NCI-H146 treated with DMSO at 0.1 percent for 48 hours (cell line): ENCODE measurements around the gene TUBB8.
"Not testable (repeated sequence)": the region's sequence is repeated elsewhere in the genome, so short reads cannot be mapped to it uniquely, and the experiment has no call there.

ENCODE experiments used
- DNase-seq: peaks from one replicate; lab custom pipeline; 2025; ENCODE audit not compliant: unreplicated experiment; lab: John Stamatoyannopoulos, UW

Gene TUBB8

GRCh38 chr10:48996-49395 lies at the start of gene TUBB8:
TSS of gene TUBB8 (minus strand) at chr10:49296. CDS start at chr10:49238, 58 bp downstream.
- no peak for DNase-seq

DNA sequence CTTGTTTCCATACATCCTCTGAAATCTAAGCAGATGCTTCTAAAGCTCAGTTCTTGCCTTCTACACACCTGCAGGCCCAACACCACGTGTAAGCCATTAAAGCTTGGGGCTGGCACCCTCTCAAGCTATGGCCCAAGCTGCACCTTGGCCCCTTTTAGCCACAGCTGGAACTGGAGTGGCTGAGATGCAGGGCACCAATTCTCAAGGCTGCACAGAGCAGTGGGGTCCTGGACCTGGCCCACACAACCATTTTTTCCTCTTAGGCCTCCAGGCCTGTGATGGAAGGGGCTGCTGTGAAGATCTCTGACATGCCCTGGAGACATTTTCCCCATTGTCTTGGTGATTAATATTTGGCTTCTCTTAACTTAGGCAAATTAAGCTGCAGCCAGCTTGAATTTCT lies 47.4 kb upstream of the TUBB8 start:
- DNase-seq = no peak

DNA sequence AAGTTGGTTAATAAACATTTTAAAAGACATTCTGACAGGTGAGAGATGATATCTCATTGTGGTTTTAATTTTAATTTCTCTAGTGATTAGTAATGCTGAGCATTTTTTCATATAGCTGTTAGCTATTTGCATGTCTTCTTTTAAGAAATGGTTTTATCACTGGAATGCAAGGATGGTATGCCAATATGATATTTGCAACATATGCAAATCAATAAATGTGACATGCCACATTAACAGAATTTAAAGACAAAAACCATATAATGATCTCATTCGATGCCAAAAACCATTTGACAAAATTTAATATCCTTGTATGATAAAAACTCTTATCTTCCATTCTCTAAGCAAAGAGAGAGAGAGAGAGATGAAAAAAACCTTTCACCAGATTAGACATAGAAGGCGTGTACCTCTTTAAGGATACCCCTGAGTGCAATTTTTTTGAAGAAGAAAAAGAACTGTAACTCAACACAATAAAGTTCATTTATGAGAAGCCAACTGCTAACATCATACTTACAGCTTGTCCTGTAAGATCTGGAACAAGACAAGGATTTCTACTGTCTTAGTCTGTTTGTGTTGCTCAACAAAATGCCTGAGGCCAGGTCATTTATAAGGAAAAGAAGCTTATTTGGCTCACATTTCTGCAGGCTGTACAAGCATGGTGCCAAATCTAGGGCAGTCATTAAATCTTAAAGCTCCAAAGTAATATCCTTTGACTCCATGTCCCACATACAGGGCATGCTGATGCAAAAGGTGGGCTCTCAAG lies 46.4 kb upstream of the TUBB8 start:
- DNase-seq = no peak

- DNase-seq = no peak
Observed at GRCh38 chr10:94613-95012, 45.5 kb upstream of the TUBB8 start.

DNA sequence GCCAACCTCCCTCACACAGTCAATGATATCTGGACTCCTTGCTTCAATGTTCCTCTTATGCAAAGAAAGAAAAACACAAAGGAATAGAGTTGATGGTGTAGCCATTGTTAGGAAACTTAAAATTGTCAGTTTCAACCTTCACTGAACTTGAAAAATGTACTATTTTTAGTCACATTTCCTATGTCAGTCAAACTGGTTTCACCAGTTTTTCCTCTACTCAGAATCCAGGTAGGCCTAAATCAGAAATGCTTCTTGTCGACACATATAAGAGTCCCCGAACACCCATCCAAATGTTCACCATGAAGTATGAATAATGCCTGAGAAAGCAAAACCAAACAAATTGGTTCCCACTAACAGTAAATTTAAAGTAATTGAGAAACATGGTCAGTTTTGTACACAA lies 43.8 kb upstream of the TUBB8 start:
- no peak for DNase-seq

DNA sequence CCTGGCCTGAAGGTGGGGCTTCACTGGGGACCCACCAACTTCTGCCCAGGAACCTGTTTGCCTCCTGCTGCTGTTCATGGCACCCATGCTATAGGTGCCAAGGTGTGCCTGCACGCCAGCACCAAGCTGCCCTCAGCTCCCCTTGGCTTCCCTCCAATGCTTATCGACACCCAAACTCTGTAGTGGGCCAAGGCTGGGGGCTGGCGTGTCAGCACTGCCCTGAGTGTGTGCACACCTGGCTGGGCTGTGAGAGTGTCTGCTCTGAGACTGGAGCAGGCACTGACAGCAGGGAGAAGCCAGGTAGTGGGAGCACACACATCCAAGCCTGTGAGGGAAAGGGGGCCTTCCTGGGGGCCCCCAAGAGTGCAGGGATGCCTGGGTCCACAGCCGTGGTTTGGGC lies 43.1 kb upstream of the TUBB8 start:
- DNase-seq = no peak

DNA sequence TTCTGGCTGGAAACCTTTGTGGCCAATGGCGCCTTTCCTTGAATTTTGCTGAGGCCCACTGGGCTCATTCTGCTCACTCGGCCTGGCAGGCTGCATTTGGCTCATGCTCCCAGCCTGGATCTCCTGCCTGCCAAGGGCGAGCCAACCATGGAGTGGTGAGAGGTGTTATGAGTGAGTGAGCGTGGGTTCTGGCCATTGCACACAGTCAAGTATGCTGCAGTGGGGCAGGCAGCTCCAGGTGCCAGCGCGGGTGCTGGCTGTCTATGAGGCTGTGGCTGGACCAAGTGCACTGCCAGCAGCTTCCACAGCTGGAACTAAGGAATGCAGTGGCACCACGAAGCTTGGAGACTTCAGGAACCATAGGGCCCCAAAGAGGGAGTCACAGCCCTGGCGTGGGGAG lies 42.2 kb upstream of the TUBB8 start:
- DNase-seq = no peak

DNA sequence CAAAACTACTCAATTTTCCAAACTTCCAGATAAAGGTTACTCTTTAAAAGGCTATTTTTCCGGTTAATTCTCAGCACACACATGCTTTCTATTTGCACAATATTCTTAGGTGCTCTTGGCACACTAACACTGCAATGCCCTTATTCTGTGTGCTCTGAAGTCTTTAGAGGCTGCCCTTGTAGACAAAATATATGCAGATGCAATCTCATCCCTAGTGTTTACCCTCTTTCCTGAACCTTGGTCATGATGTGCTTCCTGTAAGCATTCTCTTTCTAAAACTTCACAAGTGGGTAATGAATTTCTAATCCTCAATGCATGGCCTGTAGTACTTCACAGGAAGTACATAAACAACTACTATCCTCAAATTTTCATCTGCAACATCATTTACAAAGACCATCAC lies 41.1 kb upstream of the TUBB8 start:
- no peak for DNase-seq

DNA sequence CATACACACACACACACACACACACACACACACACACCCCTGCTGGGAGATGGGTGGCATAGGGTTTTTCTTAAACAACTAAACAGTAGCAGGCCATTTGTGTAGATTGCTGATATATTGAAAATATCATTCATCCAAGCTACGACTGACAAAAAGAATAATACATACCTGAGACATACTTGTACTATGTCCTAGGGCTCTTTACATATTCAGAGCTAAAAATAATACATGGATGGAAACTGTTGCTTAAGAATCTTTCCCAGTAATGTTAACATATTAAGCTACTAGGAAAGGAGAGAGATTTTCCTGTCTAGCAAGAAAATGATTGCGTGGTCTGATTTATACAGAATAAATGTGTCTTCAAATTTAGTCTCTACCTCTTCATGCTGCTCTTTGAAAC lies 40.2 kb upstream of the TUBB8 start:
- no peak for DNase-seq

DNA sequence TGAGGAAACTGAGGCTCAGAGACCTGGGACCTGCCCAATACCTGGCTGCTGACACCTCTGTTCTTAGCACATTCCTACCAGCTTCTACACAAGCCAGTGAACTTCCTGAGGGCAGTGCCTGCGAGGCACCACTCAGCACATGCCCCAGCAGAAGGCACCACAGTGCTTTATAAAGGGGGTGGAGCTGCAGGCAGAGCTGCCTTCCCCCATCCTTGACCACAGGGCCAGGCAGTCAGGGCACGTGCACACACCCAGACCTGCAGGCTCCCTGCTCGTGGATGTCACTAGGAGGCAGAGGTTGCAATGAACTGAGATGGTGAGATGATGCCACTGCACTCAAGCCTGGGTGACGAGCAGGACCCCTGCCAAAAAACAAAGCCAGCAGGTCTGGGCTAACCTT lies 39.2 kb upstream of the TUBB8 start:
- DNase-seq = no peak

DNA sequence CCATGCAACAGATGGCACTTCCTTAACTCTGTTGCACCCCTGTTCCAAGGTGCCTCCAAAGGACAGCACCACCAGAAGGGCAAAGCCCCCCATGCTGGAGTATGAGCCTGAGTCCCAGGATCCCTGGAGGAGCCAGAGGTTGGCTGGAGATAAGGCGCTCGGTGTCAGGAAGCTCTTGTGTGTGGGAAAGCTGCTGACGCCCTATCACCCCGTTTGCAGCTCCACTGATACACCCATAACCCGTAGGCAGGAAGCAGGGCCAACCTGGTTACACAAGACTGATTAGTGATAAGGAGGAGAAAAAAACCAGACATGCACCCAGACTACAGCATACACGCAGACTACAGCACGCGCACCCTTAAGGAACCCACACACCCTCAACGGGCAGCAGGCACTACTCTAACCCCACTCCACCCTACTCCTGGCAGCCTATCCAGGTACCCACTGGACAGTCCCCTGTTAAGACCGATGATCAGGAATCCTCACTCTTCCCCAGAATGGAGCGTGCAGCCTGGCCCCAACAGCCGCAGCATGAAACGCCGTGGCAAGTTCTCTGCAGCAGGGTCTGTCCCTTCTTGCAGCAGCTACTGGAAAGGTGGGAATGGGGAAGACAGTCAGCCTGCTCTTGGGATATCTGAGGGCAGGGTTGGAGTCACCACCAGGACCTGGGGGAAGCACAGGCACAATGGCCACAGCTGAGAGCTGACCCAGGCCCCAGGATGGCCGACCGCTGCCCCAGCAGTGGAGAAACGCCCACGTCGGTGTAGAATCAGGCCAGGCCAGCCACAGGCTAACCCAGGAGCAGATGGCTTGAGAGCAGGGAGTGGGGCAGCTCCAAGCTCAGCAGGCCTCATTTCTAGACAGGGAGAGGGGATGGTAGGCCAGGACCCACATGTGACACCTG lies 38.3 kb upstream of the TUBB8 start:
- no peak for DNase-seq

DNA sequence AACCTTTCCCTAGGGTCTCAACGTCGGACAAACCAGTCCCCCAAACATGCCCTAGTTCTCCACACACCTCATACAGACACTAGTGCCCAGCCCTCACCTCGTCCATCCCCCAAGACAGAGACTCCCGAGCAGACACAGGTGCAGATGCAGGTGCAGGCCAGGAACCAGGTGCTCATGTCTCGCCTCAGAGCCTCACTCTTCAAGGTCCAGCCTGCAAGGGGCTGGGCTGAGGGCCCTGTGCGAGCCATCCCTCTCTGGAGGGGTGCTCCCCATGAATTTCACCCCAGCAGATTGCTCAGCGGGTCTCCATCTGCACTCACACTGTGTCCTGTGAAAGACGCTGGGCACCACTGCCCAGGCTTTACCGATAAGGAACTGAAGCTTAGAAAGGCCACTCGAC lies 36.9 kb upstream of the TUBB8 start:
- DNase-seq = no peak

DNA sequence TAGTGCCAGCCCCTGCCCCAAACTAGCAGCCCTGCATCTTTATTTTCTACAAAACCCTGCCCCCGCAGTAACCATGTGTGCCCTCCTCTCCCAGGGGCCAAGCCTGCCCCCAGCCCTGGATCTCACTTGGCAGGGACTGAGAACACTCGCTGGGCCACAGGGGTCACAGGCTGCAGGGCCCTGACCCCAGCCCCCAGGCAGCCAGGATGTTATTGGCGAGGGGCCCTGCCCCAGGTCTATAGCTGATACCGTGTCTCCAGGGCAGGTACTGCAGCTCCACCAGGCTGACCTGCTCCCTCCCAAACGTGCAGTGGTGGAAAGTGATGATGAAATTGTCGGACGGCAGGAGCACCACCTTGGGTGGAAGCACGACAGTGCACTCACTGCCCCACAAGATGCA lies 35.9 kb upstream of the TUBB8 start:
- DNase-seq = no peak

DNA sequence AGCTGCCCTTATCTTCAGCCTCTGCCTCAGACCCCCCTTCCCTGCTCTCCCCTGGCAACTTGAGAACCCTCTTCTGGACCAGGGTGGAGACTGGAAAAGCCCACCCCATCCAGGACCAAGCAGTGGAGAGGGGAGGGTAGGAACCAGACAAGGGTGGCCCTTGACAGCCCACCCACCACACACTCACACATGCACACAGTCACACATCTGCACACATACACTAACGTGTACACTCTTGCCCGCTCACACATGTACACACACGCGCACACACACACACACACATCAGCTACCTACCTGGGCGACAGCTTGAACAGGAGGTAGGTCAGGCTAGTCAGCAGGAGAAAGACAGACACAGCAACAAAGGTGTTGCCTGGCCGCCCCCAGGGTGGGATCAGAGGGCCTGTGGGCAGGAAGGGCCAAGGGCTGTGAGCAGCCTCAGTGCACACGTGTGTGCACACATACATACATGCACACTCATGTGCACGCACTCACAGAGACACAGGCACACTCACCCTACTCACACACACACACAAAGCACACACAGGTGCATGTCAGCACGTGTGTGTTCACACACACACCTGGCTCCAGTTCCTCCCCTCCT lies 34.9 kb upstream of the TUBB8 start:
- no peak for DNase-seq

DNA sequence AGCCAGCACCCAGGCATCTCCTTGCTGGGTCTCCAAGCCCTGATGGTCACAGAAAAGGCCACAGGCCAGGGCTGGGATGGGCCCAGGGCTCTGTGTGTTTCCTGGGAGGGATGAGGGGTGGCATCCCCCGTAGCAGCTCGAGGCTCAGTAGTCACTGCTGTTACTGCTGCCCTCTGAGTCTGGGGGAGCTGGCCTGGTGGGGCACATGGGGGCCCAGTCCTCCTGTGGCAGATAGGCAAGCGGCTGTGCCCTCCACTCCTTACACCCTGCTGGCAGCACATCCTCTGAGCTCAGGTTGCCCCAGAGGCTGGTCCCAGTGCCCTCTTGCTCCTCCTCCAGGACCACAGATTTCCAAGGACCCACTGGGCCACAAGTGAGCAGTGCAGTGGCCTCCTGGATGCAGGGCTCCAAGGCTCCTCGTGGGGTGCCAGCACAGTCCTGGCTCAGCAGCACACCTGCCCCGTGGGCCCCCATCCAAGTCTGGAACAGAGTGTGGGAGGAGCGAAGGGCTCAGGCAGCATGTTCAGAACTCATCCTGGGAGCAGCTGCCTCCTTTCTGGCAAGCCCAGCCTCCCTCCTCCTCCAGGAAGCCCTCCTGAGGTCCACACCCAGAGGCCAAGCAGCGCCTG lies 31.5 kb upstream of the TUBB8 start:
- DNase-seq = no peak

DNA sequence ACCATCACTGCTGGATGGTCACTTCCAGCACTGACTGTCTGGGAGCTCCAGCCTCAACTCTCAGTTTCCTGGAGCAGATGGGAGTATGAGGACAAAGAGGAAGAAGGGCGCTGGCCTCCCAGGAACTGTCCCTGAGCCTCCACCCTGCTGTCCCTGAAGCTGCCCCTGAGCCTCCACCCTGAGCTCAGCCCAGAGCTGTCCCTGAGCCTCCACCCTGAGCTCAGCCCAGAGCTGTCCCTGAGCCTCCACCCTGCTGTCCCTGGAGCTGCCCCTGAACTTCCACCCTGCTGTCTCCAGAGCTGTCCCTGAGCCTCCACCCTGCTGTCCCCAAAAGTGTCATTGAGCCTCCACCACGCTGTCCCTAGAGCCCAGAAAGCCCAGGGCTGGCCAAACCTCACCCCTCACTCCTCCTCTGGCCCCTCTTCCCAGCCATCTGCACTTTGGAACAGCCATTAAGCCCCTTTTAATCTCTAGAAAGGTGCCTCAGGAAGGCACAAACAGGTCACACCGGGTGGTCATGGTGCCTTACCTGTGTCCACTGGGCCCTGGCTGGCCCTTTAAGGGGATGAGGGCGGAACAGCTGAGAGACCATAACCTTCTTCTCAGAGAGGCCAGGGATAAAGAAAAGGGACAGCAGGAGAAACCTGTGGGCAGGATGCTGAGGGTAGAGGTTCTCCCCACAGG lies 30.6 kb upstream of the TUBB8 start:
- no peak for DNase-seq

GRCh38 chr10:78556-78955 lies 29.5 kb upstream of the TUBB8 start:
- no peak for DNase-seq

DNA sequence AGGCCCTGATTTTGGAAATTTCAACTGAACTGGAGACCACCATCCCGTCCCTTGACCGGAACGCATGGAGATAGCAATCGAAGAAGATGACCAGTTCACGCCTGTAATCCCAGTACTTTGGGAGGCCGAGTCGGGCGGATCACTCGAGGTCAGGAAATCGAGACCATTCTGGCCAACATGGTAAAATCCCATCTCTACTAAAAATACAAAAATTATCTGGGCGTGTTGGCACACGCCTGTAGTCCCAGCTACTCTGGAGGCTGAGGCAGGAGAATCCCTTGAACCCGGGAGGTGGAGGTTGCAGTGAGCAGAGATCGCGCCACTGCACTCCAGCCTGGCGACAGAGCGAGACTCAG lies 25.1 kb upstream of the TUBB8 start:
- DNase-seq = not testable (repeated sequence)

- peak; percentile 27 for DNase-seq
Observed at GRCh38 chr10:73543-74265, 24.6 kb upstream of the TUBB8 start.

GRCh38 chr10:68156-68555 lies 19.1 kb upstream of the TUBB8 start:
- DNase-seq = not testable (repeated sequence)
